ENCODE data around the gene CCDC152.
A peak's percentile ranks its signal among the peaks of the same experiment; 100 is the strongest.
"Not testable (repeated sequence)": the region's sequence is repeated elsewhere in the genome, so short reads cannot be mapped to it uniquely, and the experiment has no call there.

CCDC152 gene, protein sequence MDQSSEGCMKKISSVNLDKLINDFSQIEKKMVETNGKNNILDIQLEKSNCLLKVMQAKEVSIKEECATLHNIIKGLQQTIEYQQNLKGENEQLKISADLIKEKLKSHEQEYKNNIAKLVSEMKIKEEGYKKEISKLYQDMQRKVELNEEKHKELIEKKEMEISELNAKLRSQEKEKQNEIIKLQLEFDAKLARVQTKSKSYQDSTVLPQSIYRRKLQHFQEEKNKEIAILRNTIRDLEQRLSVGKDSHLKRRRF

DNA sequence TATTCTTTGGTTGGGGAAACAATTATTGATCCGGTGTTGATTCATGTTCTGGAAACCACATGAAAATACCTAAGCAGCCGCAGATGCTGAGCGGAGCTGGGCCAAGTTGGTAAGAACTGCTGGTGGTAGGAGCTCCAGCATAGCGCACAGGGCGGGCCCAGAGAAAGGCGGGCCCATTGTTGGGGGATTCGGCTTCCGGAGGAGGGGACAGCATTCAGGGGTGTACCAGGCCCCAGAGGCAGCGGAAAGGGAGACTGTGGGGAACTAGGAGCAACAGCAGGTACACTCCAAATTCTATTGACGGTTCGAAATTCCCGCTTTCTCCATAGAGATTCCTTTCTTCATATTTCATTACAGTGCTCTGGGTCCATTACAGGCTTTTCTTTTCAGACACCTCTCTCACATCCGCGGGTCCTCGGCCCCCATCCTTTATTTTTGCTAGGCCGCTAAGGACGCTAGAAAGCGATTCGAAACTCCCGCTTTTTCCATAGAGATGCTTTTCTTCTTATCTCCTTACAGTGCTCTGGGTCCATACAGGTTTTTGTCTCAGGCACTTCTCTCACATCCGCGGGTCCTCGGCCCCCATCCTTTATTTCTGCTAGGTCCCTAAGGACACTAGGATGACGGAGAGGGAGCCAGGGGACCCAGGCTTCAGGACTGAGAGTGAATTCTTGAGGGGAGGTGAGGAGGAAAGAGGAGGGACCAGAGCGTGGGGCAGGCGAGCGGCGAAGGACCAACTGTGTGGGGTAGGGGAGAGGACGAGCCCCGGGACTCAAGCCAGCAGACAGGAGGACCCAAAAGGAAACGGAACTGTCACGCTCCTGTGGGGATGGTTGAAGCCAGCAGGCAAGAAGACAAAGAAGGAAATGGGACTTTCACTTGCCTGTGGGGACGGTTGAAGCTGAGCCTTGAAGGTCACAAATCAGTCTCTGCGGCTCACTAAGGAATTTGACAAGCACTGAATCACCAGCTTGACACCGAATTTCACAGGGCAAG lies at the start of gene CCDC152:
Gene CCDC152 (plus strand): TSS at position 213 of the 996 bp plus-strand sequence. CDS start 2,304 bp downstream, outside the sequence.
- peak; percentile 57 for DNase-seq (ENCODE audit: low read depth)

DNA sequence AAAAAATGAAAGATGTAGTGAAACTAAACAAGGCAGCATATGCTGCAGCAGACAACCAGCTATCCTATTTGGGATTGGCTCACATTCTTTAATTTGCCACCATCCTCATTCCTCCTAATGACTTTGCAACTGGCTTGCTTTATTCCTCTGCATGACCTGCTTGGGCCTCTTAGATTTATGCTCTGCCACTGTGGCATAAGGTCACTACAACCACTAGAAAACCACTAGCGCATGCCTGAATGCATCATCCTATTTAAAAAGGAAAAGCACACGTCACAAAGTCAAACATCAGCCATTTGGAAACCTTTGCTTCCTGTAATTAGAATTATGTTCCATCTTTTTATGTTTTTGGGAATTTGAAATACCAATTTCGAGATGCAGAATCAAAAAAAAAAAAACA lies 40.8 kb upstream of the CCDC152 start:
- DNase-seq (ENCODE audit: low read depth), result no peak

GRCh38 chr5:42718591-42718990 lies 38.0 kb upstream of the CCDC152 start:
- no peak for DNase-seq (ENCODE audit: low read depth)

GRCh38 chr5:42719034-42719433 lies 37.6 kb upstream of the CCDC152 start:
- no peak for DNase-seq (ENCODE audit: low read depth)

GRCh38 chr5:42720251-42720650 lies 36.4 kb upstream of the CCDC152 start:
- DNase-seq (ENCODE audit: low read depth), result no peak

DNA sequence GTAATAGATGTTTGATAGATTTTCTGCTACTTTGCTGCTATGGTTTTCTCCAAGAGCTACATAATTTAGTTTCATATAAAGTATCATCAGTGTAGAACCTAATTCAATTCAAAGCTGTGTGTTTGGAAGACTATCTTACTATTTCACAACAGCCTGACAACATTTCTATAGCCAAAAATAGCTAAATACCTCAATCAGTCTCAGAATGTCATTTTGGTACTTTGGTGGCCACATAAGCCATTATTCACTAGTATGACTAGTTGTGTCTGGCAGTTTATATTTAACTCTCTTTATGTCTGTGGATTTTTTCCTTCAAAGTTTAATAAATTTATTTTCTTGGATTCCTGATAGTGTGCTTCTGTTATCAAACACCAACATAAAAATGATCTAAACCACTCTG lies 35.1 kb upstream of the CCDC152 start:
- no peak for DNase-seq (ENCODE audit: low read depth)

DNA sequence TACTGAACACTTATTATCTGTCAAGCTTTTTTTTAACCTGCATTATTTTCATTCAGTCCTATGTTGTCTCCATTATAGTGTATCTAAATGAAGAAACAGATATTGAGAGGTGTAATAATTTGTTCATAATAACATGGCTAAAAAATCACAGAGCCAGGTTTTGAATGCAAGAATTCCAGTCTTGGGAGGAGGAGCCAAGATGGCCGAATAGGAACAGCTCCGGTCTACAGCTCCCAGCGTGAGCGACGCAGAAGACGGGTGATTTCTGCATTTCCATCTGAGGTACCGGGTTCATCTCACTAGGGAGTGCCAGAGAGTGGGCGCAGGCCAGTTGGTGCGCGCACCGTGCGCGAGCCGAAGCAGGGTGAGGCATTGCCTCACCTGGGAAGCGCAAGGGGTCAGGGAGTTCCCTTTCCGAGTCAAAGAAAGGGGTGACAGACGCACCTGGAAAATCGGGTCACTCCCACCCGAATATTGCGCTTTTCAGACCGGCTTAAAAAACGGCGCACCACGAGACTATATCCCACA lies 22.0 kb upstream of the CCDC152 start:
- not testable (repeated sequence) for DNase-seq (ENCODE audit: low read depth)

DNA sequence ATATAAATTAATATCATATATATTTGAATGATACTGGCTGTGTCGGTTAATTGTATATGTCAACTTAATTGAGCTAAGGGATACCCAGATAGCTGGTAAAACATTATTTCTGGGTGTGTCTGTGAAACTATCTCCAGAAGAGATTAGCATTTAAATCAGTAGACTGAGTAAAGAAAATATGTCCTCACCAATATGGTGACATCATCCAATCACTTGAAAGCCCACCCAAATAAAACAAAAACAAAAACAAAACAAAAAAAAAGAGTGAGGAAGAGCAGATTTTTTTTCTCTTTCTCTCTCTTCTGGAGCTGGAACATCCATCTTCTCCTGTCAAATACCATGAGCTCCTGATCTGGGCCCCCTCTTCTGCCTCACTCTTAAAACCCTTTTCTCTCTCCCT lies 15.7 kb upstream of the CCDC152 start:
- no peak for DNase-seq (ENCODE audit: low read depth)

- DNase-seq (ENCODE audit: low read depth), result no peak
Observed at GRCh38 chr5:42745426-42745825, 11.2 kb upstream of the CCDC152 start.

DNA sequence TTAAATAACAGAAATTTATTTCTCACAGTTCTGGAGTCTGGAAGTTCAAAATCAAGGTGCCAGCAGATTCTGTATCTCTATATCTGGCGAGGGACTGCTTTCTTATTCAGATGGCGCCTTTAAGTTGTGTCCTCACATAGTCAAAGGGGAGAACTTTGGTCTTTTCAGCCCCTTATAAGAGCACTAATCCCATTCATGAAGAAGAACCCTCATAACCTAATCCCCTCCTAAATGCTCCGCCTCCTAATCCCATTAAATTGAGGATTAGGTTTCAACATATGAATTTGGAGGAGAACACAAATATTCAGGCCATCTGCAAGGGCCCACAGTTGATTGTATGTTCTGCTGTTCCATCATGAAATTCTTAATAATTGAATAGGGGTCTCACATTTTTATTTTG lies 10.8 kb upstream of the CCDC152 start:
- DNase-seq (ENCODE audit: low read depth), result no peak

DNA sequence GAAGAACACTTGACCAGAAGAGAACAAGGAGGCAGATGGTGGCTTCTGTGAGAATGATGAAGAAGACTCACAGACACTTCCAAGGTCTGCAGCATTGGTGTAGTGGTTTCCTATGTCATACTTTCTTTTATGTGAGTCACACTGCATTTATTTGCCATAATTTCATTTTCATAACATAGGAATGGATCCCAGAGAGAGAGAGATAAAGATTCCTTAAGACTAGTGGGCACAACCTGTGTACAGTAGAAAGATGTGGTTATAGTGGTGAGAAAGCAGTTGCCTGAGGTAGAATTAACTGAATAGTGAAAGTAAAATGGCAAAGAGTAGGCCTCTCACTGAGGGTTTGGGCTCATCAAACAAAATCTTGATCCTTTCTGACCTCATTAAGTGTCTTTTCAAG lies 7.6 kb upstream of the CCDC152 start:
- no peak for DNase-seq (ENCODE audit: low read depth)

- no peak for DNase-seq (ENCODE audit: low read depth)
Observed at GRCh38 chr5:42750507-42750906, 6.1 kb upstream of the CCDC152 start.

GRCh38 chr5:42751044-42751443 lies 5.6 kb upstream of the CCDC152 start:
- no peak for DNase-seq (ENCODE audit: low read depth)

DNA sequence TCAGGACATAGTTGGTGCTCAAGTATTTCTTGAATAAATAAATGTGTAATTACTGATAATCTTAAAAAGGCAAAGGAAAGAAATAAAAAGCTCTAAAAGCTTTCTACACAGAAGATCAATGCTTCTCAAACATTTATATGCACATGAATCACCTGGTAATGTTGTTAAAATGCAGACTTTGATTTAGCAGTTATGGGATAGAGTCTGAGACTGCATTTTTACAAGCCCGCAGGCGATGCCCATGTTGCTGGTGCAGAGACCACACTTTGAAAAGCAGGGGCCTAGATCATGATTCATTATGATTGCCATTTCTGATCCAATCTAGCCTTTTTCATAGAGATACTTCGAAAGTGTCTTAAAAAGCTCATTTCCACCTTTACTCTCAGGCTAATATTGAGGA lies 3.5 kb upstream of the CCDC152 start:
- no peak for DNase-seq (ENCODE audit: low read depth)

DNA sequence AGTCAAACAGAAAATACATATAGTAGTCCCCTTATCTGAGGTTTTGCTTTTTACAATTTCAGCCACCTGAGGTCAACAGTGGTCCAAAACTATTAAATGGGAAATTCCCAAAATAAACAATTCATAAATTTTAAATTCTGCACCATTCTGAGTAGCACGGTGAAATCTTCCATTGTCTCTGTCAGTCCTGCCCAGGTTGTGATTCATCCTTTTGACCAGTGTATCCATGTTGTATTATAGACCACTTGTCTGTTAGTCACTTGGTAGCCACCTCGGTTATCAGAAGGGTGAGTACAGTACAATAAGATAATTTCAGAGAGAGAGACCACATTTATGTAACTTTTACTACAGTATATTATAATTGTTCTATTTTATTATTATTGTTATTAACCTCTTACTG lies 2.8 kb downstream of the CCDC152 start:
- no peak for DNase-seq (ENCODE audit: low read depth)

DNA sequence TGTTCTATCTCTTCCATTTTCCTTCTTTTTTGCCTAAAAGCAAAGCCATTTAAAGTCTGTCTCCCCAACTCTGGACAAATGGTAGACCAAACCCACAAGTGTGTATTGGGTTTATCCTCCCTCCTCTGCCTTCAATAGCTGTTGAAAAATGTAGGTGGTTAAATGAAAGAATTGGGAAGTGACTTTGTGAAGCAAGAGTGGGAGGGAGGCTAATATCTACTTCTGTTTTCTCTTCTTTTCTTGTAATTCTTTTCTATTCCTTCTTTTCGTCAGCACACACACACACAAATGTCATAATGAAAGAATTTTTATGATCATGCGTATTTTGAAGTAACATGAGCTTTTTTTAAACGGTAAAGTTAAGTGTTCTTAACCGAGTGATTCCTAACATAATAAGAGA lies 3.8 kb downstream of the CCDC152 start:
- DNase-seq (ENCODE audit: low read depth), result no peak

GRCh38 chr5:42761791-42762190 lies 5.2 kb downstream of the CCDC152 start:
- DNase-seq (ENCODE audit: low read depth), result no peak

DNA sequence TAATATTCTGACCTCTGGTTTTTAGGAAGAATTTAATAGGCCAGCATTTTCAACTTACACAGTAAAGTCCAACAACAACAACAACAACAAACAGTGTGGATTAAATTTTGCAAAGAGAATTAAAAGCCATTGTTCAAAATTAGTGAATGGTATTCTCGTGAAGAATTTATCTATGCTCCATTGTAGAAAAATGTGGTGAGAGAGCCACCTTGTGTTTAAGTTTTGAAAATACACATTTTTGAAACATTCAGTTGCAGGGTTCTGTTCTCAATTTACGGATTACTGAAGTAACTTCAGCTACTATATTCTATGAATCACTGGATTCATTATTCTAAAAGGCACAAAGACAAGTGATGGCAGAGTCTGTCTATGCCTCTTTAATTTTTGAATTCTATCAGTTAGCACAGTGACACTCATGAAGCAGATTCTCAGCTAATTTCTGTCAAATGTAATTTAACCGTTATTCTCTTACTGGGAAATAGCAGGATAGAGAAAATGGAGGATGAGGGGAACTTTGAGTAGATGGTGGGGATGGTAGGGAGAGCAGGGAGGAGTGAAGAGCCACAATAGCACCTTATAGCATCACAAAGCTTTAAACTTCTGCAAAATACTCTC lies 11.0 kb downstream of the CCDC152 start:
- DNase-seq (ENCODE audit: low read depth), result no peak

DNA sequence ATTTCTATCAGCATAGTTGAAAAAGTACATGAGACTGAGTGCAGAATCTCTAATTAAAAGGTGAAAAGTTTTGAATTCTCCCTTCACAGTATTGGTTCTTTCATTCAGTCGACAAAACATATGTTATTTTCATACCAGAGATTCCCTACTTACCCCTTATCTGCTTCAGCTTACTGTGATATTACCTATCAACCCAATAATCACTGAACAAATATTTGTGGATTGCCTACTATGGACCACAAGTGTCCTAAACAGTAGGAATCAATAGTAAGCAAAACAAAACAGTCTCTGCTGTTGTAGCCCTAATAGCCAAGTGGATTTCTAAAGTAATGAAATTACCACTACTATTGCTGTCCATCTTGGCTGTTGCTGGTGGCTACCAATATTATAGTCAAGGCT lies 11.5 kb downstream of the CCDC152 start:
- DNase-seq (ENCODE audit: low read depth), result no peak

GRCh38 chr5:42770003-42770402 lies 13.4 kb downstream of the CCDC152 start:
- DNase-seq (ENCODE audit: low read depth), result no peak

GRCh38 chr5:42772265-42772993 lies 15.8 kb downstream of the CCDC152 start:
- no peak for DNase-seq (ENCODE audit: low read depth)

GRCh38 chr5:42779083-42779482 lies 22.5 kb downstream of the CCDC152 start:
- no peak for DNase-seq (ENCODE audit: low read depth)
